Fibroblast of villous mesenchyme (primary cell): ENCODE measurements around the gene WDR74. TPM values are rescaled to one million over a fixed set of nuclear protein-coding genes. Genes with fewer than 3 reads are reported as not detected.

ENCODE experiments used
- DNase-seq: peaks from one replicate; pipeline ENCODE4 v3.0.0-alpha.2; 2010; ENCODE audit warnings: low read depth
- H3K4me3 ChIP-seq: 2 replicates; pipeline ENCODE4 v1.5.1; 2011; ENCODE audit warnings: low read depth, mild to moderate bottlenecking, low read length
- CTCF ChIP-seq: IDR thresholded peaks from 2 replicates; pipeline ENCODE4 v1.5.1; 2012; ENCODE audit warnings: low read depth, mild to moderate bottlenecking, low read length; ENCODE audit not compliant: insufficient read depth
- small RNA-seq: library from RNA; depleted of rRNA; stranded (forward); fragments of <200 nt; gene quantifications from one replicate; pipeline ENCODE3, GENCODE V24; 2012
- total RNA-seq: library from RNA; depleted of rRNA; stranded (reverse); fragments of >200 nt; gene quantifications from 2 replicates; pipeline ENCODE4 v1.2.3, GENCODE V29; 2012

Gene WDR74
- total RNA-seq, 1 donor = 39.7 TPM

- DNase-seq = peak; percentile 80
Measured at GRCh38 chr11:62791501-62792201, 47.7 kb downstream of the WDR74 start, which contains the start of gene TMEM223. TSS of gene TMEM223 (minus strand) at chr11:62792006. CDS start at chr11:62791994, 12 bp downstream.

GRCh38 chr11:62789576-62789975 lies 49.8 kb downstream of the WDR74 start:
- no peak for TF ChIP-seq CTCF
- DNase-seq = no peak

More at GRCh38 chr11:62791501-62792201, 47.7 kb downstream of the WDR74 start, which contains the start of gene TMEM223:
- no peak for TF ChIP-seq CTCF
- H3K4me3 ChIP-seq = peak within 1 kb of the TSS; percentile 71

DNA sequence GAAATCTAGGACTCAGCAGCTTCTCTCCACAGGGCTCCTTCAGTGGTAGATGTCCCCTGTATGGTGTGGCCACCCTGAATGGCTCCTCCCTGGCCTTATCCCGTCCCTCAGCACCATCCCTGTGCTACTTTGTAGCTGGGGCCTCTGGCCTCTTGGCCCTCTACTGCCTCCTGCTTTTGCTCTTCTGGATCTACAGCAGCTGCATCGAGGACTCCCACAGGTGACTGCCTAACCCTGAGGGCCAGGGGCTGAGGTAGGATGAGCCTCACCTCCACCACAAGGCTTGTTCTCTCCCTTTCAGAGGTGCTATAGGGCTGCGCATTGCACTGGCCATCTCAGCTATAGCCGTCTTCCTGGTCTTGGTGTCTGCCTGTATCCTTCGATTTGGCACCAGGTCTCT lies 50.4 kb downstream of the WDR74 start:
- no peak for TF ChIP-seq CTCF
- DNase-seq = no peak
- no peak overlapping the region for H3K4me3 ChIP-seq

More at GRCh38 chr11:62789576-62789975, 49.8 kb downstream of the WDR74 start:
- no peak overlapping the region for H3K4me3 ChIP-seq

- H3K4me3 ChIP-seq = peak within 1 kb of the TSS; percentile 97
- peak; percentile 63 for TF ChIP-seq CTCF
Measured at GRCh38 chr11:62787005-62787759, 52.2 kb downstream of the WDR74 start, which contains the start of gene TMEM179B. TSS of gene TMEM179B (plus strand) at chr11:62787402. CDS start at chr11:62787432, 30 bp downstream.

GRCh38 chr11:62786318-62787004 lies 52.9 kb downstream of the WDR74 start:
- H3K4me3 ChIP-seq = peak overlapping the region; percentile 97
- DNase-seq = peak; percentile 84
- TF ChIP-seq CTCF = peak; percentile 99

More at GRCh38 chr11:62787005-62787759, 52.2 kb downstream of the WDR74 start, which contains the start of gene TMEM179B:
- peak; percentile 99 for DNase-seq

Small RNA genes within 50 kb of the gene (small RNA-seq; reads per million reads assigned to genes)
- 0.94 reads per million, percentile 7 among the genes with 10 or more reads in this experiment for gene MIR6514
- gene RF00099 = not detected
- not detected for gene RNU6-118P
- gene SNORD22 = not detected
- not detected for gene SNORD26
- gene SNORD27 = not detected
- not detected for gene SNORD28
- gene SNORD30 = 69.5 reads per million, percentile 96 among the genes with 10 or more reads in this experiment

Other genes starting within 250 kb of the WDR74 start
- 4.3 and 5.2 TPM in 2 replicates for gene TUT1, start 248.1 kb downstream of the WDR74 start, total RNA-seq
- 145 and 197 TPM in 2 replicates for gene MTA2, start 237.7 kb downstream of the WDR74 start, total RNA-seq
- gene EML3, start 226.8 kb downstream of the WDR74 start, total RNA-seq = 15.5 and 21.6 TPM in 2 replicates
- gene ROM1, start 226.3 kb downstream of the WDR74 start, total RNA-seq = 2.9 and 3.0 TPM in 2 replicates
- 35.4 and 36.3 TPM in 2 replicates for gene B3GAT3, start 217.6 kb downstream of the WDR74 start, total RNA-seq
- 178 and 211 TPM in 2 replicates for gene GANAB, start 193.0 kb downstream of the WDR74 start, total RNA-seq
- gene INTS5, start 186.3 kb downstream of the WDR74 start, total RNA-seq = 20.7 and 21.6 TPM in 2 replicates
- gene C11orf98, start 174.4 kb downstream of the WDR74 start, total RNA-seq = 23.7 and 27.7 TPM in 2 replicates
- 4.5 and 7.8 TPM in 2 replicates for gene CSKMT, start 174.3 kb downstream of the WDR74 start, total RNA-seq
- 6.5 and 10.0 TPM in 2 replicates for gene UQCC3, start 167.9 kb downstream of the WDR74 start, total RNA-seq
- 4.3 and 7.4 TPM in 2 replicates for gene LBHD1, start 167.3 kb downstream of the WDR74 start, total RNA-seq
- 52.7 and 108 TPM in 2 replicates for gene UBXN1, start 160.5 kb downstream of the WDR74 start, total RNA-seq
- 6.9 and 15.5 TPM in 2 replicates for gene LRRN4CL, start 150.1 kb downstream of the WDR74 start, total RNA-seq
- gene BSCL2, start 132.2 kb downstream of the WDR74 start, total RNA-seq = 53.5 and 59.3 TPM in 2 replicates
- gene GNG3, start 131.9 kb downstream of the WDR74 start, total RNA-seq = not detected in 2 replicates
- gene HNRNPUL2, start 112.1 kb downstream of the WDR74 start, total RNA-seq = 15.5 and 17.3 TPM in 2 replicates
- 28.0 and 36.7 TPM in 2 replicates for gene TTC9C, start 111.1 kb downstream of the WDR74 start, total RNA-seq
- gene ZBTB3, start 85.4 kb downstream of the WDR74 start, total RNA-seq = 12.9 and 13.4 TPM in 2 replicates
- 45.8 and 55.7 TPM in 2 replicates for gene POLR2G, start 78.0 kb downstream of the WDR74 start, total RNA-seq
- gene TAF6L, start 68.2 kb downstream of the WDR74 start, total RNA-seq = 16.8 and 22.2 TPM in 2 replicates
- gene TMEM179B, start 52.2 kb downstream of the WDR74 start, total RNA-seq = 38.0 and 45.8 TPM in 2 replicates
- gene TMEM223, start 47.6 kb downstream of the WDR74 start, total RNA-seq = 14.5 and 14.7 TPM in 2 replicates
- 28.3 and 33.2 TPM in 2 replicates for gene NXF1, start 34.1 kb downstream of the WDR74 start, total RNA-seq
- 35.1 and 47.5 TPM in 2 replicates for gene STX5, start 7.5 kb downstream of the WDR74 start, total RNA-seq
- gene TEX54, start 6.7 kb downstream of the WDR74 start, total RNA-seq = not detected in 2 replicates
- gene SLC3A2, start 41.3 kb upstream of the WDR74 start, total RNA-seq = 117 and 190 TPM in 2 replicates
- not detected in 2 replicates for gene CHRM1, start 81.8 kb upstream of the WDR74 start, total RNA-seq
- gene SLC22A6, start 145.4 kb upstream of the WDR74 start, total RNA-seq = not detected in 2 replicates
- gene SLC22A8, start 176.3 kb upstream of the WDR74 start, total RNA-seq = not detected in 2 replicates